HG02678 (cell line): ENCODE results near the gene NAA38.
"Not testable (repeated sequence)": the region's sequence is repeated elsewhere in the genome, so short reads cannot be mapped to it uniquely, and the experiment has no call there.

Experiments
- ATAC-seq: cut with Tn5 transposase; IDR thresholded peaks from one replicate; pipeline ENCODE4 v1.9.1; 2021; ENCODE audit warnings: mild to moderate bottlenecking, moderate library complexity; ENCODE audit not compliant: unreplicated experiment

NAA38 gene

GRCh38 chr17:7882068-7882467 is 24.7 kb upstream of the NAA38 start:
- no peak for ATAC-seq

- no peak for ATAC-seq
Measured at GRCh38 chr17:7881276-7882054, 24.1 kb upstream of the NAA38 start.

- peak; percentile 37 for ATAC-seq
Measured at GRCh38 chr17:7880076-7880868, 22.9 kb upstream of the NAA38 start.

- no peak for ATAC-seq
Measured at GRCh38 chr17:7878234-7878633, 20.9 kb upstream of the NAA38 start.

GRCh38 chr17:7875804-7876370 is 18.5 kb upstream of the NAA38 start:
- no peak for ATAC-seq

GRCh38 chr17:7873051-7873450 is 15.7 kb upstream of the NAA38 start:
- ATAC-seq, result no peak

- ATAC-seq, result no peak
Measured at GRCh38 chr17:7867881-7868329, 10.5 kb upstream of the NAA38 start.

- no peak for ATAC-seq
Measured at GRCh38 chr17:7864995-7865650, 7.8 kb upstream of the NAA38 start.

- not testable (repeated sequence) for ATAC-seq
Measured at GRCh38 chr17:7864384-7864783, 7.0 kb upstream of the NAA38 start.

GRCh38 chr17:7862692-7863437 is 5.5 kb upstream of the NAA38 start:
- ATAC-seq, result no peak

GRCh38 chr17:7859028-7859427 is 1.7 kb upstream of the NAA38 start:
- no peak for ATAC-seq

- no peak for ATAC-seq
Measured at GRCh38 chr17:7858522-7858810, 1.1 kb upstream of the NAA38 start.

- peak; percentile 39 for ATAC-seq
Measured at GRCh38 chr17:7857713-7858521, 558 bp upstream of the NAA38 start, which contains the start of gene CYB5D1. TSS of gene CYB5D1 (plus strand) at chr17:7858003. CDS start at chr17:7858135, 132 bp downstream.

- no peak for ATAC-seq
Measured at GRCh38 chr17:7856011-7856810, 1.1 kb downstream of the NAA38 start.

GRCh38 chr17:7855660-7856010 is 1.7 kb downstream of the NAA38 start:
- ATAC-seq, result no peak

GRCh38 chr17:7854851-7855659 is 2.3 kb downstream of the NAA38 start, which contains the start of gene TMEM88:
TSS of gene TMEM88 (plus strand) at chr17:7855066. CDS start at chr17:7855075, 9 bp downstream.
- no peak for ATAC-seq

- no peak for ATAC-seq
Measured at GRCh38 chr17:7854078-7854777, 3.1 kb downstream of the NAA38 start.

- ATAC-seq, result no peak
Measured at GRCh38 chr17:7853691-7854038, 3.7 kb downstream of the NAA38 start.
